Epithelial cell of esophagus (primary cell): Measurements from ENCODE around the gene PANK4.
A peak's percentile ranks its signal among the peaks of the same experiment; 100 is the strongest.

Source experiments
- DNase-seq: peaks from one replicate; pipeline ENCODE4 v3.0.0; 2010; ENCODE audit warnings: low read depth
- H3K4me3 ChIP-seq: 2 replicates; pipeline ENCODE4 v1.5.1; 2011; ENCODE audit warnings: mild to moderate bottlenecking, low read length, control low read depth
- CTCF ChIP-seq: IDR thresholded peaks from 2 replicates; pipeline ENCODE4 v1.5.1; 2011; ENCODE audit warnings: low read depth, mild to moderate bottlenecking, low read length, control low read depth, inconsistent platforms; ENCODE audit not compliant: insufficient read depth; ENCODE audit errors: missing control alignments

PANK4 gene

GRCh38 chr1:2466270-2466665 lies 60.1 kb downstream of the PANK4 start:
- TF ChIP-seq CTCF, result no peak
- H3K4me3 ChIP-seq, result no peak overlapping the region
- DNase-seq, result peak; percentile 34

DNA sequence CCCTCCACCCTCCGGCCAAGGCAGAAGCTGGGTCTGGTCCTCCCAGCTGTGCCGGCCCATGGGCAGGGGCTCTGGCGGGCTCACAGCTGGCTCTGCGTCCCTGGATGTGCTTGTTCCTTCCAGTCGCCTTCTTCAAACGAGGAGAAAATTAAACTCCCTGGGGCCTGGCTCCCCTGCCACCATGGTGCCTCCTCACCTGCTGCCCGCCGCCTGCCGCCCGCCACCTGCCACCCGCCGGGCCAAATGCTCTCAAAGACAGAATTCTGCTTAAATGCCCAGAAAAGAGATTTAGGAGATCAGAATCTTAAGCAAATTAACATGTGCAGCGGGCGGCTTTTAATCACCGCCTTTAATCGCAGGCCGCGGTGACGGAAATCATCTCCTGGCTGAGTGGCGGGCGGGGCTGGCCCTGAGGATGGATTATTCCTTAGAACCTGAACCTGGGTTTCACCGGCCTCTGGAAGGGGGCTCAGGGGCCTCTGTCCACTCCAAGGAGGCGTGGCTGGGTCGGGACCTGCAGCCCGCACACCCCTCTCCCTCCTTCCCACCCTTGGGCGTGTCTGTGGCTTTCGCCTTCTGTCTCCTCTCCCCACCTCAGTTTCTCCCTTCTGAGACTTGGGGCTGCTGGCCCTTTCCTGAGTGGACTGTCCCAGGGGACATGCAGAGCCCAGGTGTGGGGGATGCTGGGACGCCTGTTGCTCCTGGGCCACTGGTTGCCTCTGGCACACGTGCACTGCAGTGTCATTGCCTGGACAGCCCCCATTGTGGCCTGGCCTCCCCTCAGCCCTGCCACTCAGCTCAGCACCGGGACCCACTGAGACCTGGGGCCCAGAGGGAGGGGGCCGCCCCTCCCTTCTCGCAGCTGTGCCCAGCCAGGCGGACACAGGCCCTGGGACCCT lies 60.8 kb downstream of the PANK4 start:
- no peak for TF ChIP-seq CTCF
- no peak for DNase-seq
- H3K4me3 ChIP-seq, result no peak overlapping the region

GRCh38 chr1:2463396-2463795 lies 63.0 kb downstream of the PANK4 start:
- no peak overlapping the region for H3K4me3 ChIP-seq
- TF ChIP-seq CTCF, result no peak
- no peak for DNase-seq

- TF ChIP-seq CTCF, result no peak
- H3K4me3 ChIP-seq, result no peak overlapping the region
- no peak for DNase-seq
These were observed 63.6 kb downstream of the PANK4 start for GRCh38 chr1:2462819-2463218.

DNA sequence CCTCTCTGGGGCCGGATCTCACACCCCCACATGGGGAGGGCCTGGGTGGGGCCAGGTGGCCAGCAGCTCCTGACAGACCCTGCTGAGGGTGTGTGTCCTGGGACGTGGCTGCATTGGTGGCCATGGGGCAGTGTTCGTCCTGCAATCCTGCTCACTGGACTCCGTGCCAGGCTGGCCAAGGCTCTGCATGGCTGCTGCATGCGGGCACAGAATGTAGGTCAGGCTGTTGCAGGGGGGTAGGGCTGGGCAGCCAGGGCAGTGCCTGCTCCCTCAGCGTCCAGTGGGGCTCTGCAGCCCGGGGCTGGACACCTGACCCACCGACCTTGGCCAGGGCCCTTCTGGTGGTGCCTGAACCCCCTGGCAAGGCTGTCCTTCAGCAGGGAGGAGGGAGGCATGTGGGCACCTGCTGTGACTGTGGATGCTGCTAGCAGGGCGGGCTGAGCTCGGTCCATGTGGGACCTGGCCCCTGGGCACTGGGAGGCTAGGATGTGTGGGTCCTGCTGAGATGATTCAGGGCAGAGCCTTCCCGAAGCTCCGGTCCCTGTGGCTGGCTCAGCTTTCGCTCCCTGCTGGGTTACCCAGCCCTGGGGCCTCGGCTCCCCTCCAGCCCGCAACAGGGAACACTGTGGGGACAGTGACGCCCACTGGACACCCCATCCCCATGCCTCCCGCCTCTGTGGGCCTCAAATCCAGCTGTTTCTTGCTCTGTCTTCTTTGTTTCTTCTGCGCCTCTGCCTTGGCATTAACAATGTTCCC lies 65.2 kb downstream of the PANK4 start:
- no peak for TF ChIP-seq CTCF
- no peak overlapping the region for H3K4me3 ChIP-seq
- no peak for DNase-seq

GRCh38 chr1:2460203-2460602 lies 66.2 kb downstream of the PANK4 start:
- TF ChIP-seq CTCF, result no peak
- no peak for DNase-seq
- no peak overlapping the region for H3K4me3 ChIP-seq
